HG03520 (cell line): Measurements from ENCODE around the gene SULT1C4.
"Not testable (repeated sequence)": the region's sequence is repeated elsewhere in the genome, so short reads cannot be mapped to it uniquely, and the experiment has no call there.

Source experiments
- ATAC-seq: cut with Tn5 transposase; IDR thresholded peaks from one replicate; pipeline ENCODE4 v1.9.1; 2021; ENCODE audit warnings: mild to moderate bottlenecking, moderate library complexity; ENCODE audit not compliant: unreplicated experiment

SULT1C4 gene

DNA sequence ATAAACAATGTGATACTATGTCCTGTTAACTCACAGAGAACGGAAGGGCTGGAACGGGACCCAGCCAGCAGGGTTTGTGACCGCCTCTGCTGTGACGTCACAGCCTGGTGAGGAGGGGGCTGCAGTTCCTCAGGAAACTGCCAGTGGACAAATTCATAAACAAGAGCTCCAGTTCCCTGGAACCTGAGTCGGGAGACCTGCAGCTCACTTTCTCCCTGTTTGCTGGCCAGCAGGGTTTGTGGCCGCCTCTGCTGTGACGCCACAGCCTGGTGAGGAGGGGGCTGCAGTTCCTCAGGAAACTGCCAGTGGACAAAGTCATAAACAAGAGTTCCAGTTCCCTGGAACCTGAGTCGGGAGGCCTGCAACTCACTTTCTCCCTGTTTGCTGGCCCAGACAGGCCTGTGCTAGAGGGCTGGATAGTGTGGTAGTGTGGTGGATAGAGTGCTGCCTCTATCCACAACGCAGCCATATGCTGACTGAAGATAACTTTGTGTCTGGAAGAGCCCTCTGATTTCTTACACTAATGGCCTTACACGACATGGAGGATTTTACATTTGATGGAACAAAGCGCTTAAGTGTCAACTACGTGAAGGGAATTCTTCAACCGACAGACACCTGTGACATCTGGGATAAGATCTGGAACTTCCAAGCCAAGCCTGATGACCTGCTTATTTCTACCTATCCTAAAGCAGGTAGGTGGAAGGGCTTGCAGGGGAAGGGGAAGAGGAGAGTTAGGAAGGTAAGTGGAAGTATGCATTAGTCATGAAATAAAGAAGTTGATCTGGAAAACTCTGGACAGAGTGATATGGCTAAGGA is at the start of gene SULT1C4:
TSS of gene SULT1C4 (plus strand) at position 140 of the 816 bp plus-strand sequence. CDS start at position 524, 384 bp downstream.
- ATAC-seq: no peak

DNA sequence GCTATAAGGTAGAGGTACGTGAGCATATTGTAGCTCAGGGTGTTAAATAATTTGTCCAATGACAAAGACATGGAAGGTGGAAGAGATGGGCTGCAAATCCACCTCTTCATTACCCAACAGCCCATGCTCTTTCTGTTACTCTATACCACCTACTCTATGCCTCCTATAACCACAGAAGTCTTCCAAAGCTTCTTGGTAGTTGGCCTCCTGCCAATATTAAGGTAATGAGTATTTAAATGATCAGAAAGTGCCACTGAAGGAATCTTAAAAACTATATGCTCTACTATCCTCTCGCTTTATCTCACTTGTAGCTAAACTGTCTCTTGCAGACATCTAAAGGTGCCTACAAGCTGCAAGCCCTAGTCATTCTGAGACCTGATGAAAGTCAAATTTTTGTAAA is 48.0 kb upstream of the SULT1C4 start:
- no peak for ATAC-seq

DNA sequence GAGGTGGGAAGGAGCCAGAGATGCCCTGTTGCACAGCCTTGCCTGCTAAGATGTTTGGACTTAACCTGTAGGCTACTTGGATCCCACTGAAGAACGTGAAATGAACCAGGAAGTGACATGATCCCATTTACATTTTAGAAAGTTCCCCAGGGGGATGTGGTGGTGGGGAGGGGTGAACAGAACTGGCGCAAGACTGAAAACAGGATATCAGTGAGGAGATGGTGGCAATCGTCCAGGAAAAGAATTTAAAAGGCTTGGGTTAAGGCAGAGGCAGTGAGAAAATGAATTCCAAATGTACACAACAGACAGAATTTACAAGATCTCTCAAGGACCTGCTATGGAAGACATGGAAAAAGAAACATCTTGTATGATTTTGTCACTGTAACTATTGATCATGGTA is 46.8 kb upstream of the SULT1C4 start:
- no peak for ATAC-seq

DNA sequence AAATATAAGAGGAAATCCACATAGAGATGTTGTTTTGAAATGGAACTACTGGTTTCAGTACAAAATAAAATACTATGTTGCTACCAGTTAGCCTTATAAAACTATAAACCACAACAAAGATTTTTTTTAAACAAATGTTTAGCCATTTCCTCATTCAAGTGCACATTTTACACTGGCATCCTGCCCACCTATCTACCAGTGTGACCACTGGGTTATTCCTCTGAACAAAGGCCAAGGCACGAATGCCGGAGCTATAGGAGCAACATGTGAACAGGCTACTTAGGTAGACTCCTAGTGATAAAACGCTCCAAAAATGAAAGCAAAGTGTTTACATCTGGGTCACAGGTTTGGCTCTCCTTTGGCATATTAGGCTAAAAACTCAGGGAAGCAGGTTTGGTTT is 31.8 kb upstream of the SULT1C4 start:
- no peak for ATAC-seq

DNA sequence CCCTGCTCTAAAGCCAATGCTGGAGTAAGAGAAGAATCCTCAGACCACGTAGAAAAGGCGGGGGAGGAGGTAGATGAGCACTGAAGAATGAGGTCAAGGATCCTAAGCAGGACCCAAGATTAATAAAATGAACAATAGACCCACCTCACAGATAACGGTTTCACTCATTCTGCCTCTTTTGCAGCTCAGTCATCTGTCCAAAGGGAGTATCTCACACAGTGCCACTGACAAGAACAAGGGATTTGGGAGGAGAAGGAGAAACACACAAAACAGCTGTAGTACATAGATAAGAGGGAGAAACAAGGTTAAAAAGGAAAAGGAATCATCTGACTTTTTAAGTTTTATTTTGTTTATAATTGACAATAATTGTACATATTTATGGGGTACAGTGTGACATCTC is 30.9 kb upstream of the SULT1C4 start:
- ATAC-seq: no peak

DNA sequence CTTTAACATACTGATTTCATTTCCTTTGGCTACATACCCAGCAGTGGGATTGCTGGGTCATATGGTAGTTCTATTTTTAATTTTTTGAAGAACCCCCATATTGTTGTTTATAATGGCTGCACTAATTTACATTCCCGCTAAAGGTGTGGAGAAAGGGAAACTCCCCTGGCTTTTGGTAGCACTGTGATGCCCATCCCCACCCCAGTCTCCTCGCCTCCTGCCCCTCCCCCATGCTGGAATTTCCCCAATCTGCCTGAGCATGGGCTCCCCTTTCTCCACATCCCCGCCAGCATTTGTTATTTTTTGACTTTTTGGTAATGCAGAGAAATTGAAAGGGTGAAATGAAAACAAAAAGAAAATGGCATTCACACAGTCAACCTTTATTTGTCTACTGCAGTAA is 30.0 kb upstream of the SULT1C4 start:
- no peak for ATAC-seq

DNA sequence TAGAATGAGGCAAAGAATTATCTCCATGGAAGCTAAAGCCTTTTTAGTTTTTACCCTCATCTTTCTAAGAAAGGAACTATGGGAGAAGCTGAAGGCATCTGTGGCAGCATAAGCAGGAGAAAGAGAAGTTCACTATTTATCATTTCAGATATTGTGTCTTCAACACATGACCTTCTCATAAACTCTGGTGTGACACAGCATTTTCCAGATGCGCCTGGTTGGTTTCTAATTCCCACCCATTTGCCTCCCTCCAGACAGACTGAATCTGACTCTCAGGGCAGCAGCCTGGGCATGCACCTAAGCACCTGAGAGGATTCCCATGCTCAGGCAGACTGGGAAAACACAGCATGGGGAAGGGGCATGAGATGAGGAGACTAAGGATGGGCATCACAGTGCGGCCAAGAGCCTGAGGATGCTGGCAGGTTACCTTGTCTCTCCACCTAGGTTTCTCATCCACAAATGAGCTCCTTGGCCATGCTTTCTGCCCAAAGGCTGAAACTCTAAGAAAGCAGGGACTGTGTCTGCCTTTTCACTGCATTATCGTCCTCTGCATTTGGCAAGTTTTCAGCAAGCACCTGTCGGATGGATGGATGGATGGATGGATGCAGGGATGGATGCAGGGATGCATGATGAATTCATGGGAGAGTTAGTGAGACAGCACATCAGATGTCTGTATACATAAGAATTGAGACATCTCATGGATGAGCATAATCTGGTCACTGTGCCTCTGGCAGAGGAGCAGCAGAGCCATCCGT is 28.8 kb upstream of the SULT1C4 start:
- no peak for ATAC-seq

DNA sequence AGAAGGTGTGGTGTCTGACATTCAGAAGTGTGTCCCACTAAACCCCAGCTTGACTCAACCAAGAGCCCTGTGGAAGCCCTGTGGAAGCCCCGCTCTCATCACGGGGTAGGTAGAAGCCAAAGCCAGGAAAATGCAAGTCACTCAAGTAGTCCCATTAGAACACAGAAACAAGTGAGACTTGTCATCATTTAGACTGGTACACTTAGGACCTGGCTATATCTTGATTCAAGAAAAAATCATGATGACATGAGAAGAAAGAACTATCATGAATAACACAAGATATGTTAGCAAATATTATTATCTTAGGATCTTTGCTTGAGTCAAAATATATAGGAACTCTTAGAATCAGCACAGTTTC is 28.2 kb upstream of the SULT1C4 start:
- ATAC-seq: no peak

DNA sequence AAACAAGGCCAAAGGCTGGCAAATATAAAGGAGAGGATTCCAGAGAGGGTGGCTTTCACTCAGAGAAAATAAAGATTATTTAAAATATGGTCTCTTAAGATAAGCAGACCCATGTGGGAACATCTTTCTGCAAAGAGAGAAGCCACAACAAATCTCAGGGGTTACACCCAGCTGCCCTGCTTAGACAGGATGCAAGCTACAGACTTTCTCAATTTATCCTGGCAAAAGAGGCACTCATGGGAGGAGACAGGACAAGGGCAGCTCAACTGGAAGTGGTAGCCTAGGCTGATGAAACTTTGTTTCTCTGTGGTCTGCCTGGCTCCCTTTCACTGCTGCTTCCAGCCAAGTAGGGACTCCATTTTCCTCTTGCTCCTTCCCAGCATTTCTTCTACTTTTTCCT is 25.9 kb upstream of the SULT1C4 start:
- no peak for ATAC-seq

DNA sequence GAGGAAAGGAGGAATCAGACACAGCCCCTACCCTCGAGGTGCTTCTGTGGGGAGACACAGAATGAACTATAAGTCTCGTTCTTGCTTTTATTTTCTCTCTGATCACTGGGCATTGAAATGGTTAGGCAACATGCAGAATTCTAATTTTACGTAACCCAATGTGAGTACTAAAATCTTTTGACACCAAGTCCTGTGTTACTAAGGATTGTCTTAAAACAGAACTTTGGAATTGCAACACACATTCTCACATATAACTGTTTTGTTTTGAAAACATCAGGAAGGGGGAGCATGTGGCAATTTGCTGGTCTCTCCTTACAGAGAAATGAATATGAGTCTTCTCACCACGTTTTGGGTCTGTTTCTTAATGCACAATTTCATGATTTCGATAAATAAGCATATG is 23.6 kb upstream of the SULT1C4 start:
- ATAC-seq: no peak

DNA sequence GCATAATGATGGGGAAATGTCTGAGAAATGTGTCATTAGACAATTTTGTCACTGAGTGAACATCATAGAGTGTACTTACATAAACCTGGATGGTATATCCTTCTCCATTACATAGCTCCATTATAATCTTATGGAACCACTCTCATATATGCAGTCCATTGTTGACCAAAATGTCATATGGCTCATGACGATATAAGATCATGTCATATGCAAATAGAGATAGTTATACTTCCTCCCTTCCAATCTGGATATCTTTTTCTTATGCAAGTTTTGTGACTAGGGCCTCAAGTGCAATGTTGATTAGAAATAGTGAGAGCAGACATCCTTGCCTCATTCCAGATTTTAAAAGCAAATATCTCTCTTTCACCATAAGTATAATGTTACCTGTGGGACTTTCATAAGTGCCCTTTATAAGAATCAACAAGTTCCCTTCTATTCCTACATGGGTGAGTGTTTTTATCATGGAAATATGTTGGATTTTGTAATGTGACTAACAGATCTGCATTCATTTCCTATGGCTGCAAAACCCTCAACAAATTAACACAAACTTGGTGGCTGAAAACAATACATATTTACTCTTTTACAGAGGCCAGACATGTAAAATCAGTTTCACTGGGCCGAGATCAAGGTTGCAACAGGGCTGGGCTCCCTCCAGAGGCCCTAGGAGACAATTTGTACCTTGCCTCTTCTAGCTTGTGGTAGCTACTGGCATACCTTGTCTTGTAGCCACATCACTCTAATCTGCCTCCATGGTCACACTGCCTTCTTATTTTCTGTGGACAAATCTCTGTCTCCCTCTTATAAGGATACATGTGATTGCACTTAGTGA is 21.6 kb upstream of the SULT1C4 start:
- no peak for ATAC-seq

DNA sequence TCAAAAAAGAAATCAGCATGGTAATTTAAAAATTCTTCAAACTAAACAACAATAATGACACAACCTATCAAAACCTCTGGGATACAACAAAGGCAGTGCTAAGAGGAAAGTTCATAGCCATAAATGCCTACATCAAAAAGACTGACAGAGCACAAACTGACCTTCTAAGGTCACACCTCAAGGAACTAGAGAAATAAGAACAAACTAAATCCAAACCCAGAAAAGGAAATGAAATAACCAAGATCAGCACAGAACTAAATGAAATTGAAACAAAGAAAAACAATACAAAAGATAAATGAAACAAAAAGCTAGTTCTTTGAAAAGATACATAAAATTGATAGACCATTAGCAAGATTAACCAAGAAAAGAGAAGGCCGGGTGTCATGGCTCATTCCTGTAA is 18.4 kb upstream of the SULT1C4 start:
- ATAC-seq: not testable (repeated sequence)

DNA sequence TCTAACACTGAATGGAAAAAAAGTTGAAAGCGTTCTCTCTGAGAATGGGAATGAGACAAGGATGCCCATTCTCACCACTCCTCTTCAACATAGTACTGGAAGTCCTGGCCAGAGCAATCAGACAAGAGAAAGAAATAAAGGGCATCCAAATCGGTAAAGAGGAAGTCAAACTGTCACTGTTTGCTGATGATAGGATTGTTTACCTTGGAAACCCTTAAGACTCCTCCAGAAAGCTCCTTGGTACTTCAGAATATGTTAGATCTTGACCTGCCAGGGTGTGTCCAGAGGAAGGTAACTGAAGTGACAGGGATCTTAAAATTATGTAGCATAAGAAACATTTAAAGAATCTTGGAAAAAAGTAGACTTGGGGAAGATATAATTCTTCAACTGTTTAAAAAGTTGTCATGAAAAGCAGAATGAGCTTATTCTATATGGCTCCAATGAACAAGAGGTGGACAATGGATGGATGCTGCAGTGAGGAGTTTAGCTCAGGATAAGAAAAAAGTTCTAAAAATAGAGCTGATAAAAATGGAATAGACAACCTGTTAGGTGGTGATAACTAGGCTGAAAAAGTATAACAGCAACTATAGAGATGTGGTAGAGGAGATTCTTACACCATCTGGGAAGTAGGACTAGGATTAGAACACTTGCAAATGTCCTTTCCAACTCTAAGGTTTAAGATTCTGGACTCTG is 16.8 kb upstream of the SULT1C4 start:
- no peak for ATAC-seq

DNA sequence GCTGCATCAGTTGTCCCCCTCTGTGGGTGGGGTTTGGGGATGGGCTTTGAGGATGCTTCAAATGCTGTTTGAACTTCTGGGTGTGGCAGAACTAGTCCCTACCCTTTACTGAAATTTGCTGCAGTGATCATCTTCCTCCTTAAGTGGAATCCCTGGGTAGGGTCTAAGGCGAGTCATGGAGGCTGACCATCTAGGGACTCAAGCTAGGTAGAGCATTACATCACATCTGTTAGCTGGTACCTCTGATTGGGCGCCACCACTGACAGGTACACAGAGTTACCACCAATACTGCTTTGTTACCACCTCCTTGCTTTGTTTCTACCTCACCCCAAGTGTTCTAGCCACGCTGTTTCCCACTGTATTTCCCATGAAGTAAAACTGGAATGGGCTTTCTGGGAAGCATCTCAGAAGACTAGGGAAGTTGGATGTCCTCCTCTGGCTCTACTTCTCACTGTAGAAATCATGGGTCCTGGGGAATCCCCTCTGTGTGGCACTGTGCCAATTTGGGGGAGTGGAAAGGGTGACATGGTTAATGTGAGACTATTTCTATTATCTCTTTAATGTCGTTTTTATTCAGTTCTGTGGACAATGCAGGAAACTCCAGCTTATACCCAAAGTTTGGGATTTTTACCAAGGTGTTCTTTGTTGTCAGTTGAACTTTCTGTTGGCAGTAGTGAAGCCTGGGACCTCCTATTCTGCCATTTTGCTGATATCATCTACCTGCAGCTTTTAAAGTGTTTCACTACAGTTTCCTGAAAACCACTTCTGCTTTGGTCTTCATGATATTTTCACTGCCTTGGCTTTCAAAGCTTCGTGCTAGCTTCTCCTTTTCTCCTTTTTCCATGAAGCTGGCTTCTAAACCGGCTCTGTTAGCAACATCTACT is 14.5 kb upstream of the SULT1C4 start:
- no peak for ATAC-seq

DNA sequence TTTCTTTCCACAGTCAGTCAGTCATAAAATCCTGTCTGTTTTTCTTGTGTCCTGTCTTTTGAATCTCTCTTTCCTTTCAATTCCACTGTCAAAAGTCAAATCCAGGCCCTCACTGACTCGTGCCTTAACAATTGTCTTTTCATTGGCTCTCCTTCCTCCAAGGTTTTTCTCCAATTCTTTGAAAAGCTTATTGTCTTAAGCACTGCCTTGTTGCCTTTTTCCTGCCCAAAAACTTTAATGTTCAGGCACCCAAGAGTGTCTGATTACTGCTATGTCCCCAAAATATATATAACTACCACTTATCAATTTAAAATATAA is 13.9 kb upstream of the SULT1C4 start:
- ATAC-seq: no peak

DNA sequence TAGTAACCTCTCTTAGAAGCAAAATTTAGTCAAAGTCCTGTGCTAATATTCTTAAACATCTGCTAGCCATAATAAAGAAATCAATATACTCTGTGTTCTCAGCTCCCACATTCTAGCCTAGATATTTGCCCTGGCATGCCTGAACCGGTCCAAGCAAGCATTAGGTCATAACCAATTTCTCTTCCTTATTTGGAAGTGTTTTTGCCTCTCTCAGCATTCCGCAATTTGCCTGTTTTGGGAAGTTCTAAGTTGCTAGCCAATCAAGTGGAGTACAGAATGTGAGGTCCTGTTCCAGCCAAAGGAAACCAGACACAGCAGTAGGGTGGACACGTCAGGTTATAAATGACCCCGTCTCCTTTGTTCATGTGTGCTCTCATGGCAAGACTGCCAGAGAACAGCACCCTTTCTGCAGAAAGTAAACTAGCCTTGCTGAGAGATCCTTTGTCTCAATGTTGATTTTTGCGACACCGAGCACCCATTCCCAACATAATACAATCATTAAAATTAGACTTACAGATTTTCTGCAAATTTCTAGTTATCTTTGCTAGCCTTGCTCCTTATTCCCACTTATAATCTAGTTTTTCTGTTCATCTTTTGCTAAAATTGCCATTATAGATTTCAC is 13.0 kb upstream of the SULT1C4 start:
- ATAC-seq: no peak

DNA sequence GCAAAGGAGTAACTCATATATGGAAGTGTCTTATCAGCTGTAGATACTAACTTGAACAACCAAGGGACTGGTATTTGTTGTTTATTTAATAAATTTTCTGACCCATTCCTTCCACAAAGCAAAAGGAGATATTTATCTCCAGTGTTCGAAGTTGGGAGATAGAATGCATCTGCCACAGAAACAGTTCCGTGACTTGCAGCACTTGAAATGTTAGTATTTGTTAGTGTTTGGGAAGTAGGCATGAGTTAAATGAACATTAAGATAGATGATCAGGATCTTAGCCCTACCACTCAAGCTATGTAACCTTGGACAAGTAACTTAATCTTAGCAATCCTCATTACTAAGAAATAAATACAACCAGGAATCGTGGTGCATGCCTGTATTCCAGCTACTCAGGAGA is 12.1 kb upstream of the SULT1C4 start:
- ATAC-seq: no peak

DNA sequence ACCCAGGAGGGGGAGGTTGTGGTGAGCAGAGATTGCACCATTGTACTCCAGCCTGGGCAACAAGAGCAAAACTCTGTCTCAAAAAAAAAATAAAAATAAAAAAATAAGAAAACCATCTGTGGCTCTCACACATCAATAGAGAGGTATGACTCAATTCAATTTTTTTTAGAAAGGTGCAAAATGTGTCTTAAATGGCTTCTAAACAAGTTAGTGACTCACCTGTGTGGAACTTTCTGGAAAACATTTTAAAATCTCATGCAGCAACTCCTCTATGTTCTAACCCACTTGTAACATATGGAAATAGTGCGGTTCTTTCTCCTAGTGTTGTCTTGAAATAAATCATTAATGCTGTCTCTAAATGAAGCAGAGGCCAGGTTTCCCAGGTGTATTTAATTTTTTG is 10.7 kb upstream of the SULT1C4 start:
- no peak for ATAC-seq

DNA sequence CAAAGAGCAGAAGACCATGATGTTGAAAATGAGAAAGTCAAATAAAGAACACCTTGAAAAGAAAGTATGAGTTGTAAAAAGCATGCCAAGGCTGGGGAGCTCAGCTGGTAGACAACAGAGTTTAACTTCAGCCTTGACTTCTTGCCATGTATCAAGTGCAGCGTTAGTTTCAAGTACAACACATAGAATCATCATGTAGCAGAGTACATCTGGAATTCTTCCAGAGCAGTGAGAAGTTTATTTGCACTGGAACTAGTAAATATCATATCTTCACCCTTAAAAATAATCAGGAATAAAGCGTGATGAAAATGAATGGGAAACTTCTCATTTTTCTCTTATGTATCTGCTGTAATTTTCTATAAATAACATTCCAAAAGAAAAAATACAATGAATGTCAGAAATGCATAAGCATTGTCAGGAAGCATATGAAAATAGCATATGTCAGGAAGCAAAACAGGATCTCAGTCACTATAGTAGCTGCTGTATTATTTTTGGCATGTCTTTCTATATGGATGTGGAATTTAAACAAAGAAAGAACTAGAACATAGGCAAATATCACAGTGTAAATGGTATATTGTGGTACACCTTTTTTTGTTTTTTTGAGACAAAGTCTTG is 10.1 kb upstream of the SULT1C4 start:
- no peak for ATAC-seq
